ENCODE measurements around the gene CHRNB4.

Gene CHRNB4

DNA sequence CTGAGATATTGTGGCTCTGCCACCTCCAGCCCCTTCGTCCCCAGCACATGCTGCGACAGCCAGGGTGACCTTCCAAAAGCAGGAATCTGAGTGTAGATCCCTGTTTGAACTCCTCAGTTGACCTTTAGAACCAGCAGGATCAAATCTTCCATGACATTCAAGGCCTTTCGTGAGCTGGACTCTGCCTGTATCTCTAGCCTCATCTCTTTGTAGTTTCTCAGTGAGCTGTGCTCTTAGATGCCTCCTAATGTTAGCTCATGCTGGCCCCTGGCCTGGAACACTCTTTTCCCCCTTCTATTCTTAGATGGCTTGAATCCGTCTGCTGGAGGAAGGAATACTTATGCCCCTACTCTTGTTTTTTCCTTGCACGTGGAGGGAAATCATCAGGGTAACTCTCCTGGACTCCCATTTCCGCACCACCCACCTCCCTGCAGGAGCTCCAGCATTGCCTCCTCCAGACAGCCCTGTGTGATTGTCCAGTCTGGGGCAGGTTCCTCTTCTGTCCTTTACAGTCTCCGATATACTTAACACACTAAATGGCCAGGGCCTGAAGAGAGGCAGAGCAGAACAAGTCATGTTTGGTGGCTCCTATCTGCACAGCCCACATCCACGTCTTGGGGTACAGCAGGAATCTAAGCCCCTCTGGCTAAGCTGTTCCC is 26.7 kb upstream of the CHRNB4 start:
- no peak for DNase-seq (ENCODE audit: low read depth)
- H3K4me3 ChIP-seq (replicated peaks; ENCODE audit: low read depth, low read length) = no peak overlapping the region
- TF ChIP-seq, protein P1, sequence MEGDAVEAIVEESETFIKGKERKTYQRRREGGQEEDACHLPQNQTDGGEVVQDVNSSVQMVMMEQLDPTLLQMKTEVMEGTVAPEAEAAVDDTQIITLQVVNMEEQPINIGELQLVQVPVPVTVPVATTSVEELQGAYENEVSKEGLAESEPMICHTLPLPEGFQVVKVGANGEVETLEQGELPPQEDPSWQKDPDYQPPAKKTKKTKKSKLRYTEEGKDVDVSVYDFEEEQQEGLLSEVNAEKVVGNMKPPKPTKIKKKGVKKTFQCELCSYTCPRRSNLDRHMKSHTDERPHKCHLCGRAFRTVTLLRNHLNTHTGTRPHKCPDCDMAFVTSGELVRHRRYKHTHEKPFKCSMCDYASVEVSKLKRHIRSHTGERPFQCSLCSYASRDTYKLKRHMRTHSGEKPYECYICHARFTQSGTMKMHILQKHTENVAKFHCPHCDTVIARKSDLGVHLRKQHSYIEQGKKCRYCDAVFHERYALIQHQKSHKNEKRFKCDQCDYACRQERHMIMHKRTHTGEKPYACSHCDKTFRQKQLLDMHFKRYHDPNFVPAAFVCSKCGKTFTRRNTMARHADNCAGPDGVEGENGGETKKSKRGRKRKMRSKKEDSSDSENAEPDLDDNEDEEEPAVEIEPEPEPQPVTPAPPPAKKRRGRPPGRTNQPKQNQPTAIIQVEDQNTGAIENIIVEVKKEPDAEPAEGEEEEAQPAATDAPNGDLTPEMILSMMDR (IDR thresholded peaks at IDR 0.05; ENCODE audit: low read length, missing control alignments) = no peak

DNA sequence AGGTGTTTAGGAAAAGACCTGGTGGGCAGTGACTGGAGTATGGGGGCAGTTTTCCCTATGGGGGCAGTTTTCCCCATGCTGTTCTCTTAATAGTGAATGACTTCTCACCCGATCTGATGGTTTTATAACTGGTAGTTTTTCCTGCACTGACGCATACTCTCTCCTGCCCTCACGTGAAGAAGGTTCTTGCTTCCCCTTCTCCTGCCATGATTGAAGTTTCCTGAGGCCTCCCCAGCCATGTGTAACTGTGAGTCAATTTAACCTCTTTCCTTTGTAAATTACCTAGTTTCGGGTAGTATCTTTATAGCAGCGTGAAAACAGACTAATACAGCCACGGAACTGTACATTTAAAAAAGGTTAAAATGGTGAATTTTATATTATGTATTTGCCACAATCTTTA is 25.0 kb upstream of the CHRNB4 start:
- TF ChIP-seq, protein P1 (IDR thresholded peaks at IDR 0.05; ENCODE audit: low read length, missing control alignments) = no peak
- H3K4me3 ChIP-seq (replicated peaks; ENCODE audit: low read depth, low read length) = no peak overlapping the region
- DNase-seq (ENCODE audit: low read depth) = no peak

DNA sequence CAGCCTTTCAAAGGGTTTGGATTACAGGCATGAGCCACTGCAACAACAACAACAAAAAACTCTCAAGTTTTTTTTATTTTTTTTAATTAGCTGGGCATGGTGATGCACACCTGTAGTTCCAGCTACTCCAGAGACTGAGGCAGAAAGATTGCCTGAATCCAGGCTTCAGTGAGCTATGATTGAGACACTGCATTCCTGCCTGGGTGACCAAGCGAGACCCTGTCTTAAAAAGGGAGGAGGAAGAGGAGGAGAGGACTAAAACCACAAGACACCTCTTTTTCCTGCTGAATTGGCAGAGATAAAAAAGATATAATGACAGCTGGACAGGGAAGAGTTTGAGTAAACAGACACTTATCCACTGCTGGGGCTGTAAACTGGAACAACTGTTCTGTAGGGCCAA is 22.7 kb upstream of the CHRNB4 start:
- TF ChIP-seq, protein P1 (IDR thresholded peaks at IDR 0.05; ENCODE audit: low read length, missing control alignments) = no peak
- no peak for DNase-seq (ENCODE audit: low read depth)
- no peak overlapping the region for H3K4me3 ChIP-seq (replicated peaks; ENCODE audit: low read depth, low read length)

DNA sequence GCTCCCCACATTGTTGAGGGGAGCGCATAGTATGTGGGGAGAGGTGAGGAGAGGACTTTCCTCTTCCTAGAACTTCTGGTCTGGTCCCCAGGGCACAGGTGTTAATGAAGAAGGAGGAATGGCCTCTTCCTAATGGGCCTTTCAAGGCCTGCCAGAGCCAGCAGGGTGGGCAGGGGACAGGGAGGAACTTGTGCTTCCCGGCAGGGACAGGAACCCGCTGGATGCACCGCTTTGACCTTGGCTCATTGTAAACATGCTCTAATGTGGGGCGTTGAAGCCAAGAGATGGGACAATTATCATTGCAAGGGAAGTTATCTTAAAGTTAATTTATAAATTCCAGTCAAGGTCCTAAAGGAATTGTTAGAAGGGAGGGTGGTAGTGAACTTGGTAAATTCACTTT is 21.0 kb upstream of the CHRNB4 start:
- no peak for DNase-seq (ENCODE audit: low read depth)
- TF ChIP-seq, protein P1 (IDR thresholded peaks at IDR 0.05; ENCODE audit: low read length, missing control alignments) = no peak
- no peak overlapping the region for H3K4me3 ChIP-seq (replicated peaks; ENCODE audit: low read depth, low read length)

DNA sequence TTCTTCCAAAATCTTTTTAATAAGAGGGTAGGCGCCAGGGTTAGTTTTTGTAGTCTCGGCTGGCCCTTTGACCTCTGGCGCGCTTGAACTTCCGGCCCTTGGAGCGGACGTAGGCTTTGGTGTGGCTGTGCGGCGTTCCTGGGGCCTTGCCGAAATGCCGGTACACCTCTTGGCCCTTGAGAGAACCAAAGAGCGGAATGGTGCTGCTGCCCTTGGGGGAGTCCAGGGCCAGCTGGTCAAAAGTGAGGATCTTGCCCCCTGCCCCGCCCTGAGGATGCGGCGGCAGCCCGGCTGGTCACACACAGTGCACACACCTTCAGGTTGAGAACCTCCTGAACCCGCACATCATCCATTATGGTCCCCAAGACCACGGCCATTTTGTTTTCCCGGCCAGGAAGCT is 20.0 kb upstream of the CHRNB4 start:
- DNase-seq (ENCODE audit: low read depth) = no peak
- TF ChIP-seq, protein P1 (IDR thresholded peaks at IDR 0.05; ENCODE audit: low read length, missing control alignments) = no peak
- no peak overlapping the region for H3K4me3 ChIP-seq (replicated peaks; ENCODE audit: low read depth, low read length)

DNA sequence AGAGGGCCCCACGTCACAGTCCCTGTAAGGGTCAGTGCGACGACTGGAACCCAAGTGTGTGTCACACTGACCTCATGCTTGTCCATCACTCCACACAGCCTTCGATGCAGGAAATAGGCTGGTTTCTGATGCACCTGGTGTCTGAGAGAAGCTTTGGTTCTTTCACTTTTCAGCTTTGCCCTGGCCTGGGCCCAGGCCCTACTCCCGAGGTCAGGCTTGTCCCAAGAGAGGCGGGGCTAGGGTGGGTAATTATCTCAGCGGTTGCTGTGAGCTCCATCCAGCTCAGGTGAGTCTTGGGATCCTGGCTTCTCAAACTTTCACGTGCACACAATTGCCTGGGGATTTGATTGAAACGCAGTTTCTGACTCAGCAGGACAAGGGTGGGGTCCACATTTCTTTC is 19.6 kb upstream of the CHRNB4 start:
- DNase-seq (ENCODE audit: low read depth) = no peak
- no peak overlapping the region for H3K4me3 ChIP-seq (replicated peaks; ENCODE audit: low read depth, low read length)
- TF ChIP-seq, protein P1 (IDR thresholded peaks at IDR 0.05; ENCODE audit: low read length, missing control alignments) = no peak

DNA sequence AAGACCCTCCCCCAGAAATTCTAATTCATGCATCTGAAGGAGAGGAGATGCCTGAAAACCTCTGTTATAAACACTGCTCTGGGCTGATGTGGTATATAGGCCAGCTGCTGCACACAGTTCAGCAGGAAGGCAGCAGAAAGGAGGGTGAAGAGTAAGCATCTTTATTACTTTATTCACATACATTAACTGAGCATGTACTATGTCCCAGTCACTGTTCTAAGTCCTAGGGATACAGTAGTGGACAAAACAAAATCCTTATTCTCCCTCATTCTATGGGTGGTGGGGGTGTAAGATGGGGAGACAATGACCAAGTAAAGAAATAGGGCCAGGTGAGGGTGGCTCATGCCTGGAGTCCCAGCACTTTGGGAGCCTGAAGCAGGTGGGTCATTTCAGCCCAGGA is 17.8 kb upstream of the CHRNB4 start:
- TF ChIP-seq, protein P1 (IDR thresholded peaks at IDR 0.05; ENCODE audit: low read length, missing control alignments) = no peak
- no peak for DNase-seq (ENCODE audit: low read depth)
- H3K4me3 ChIP-seq (replicated peaks; ENCODE audit: low read depth, low read length) = no peak overlapping the region
